Prostate gland (tissue), 2 donors: ENCODE results near the gene CAV3. TPM values are rescaled to one million over a fixed set of nuclear protein-coding genes. Genes with fewer than 3 reads are reported as not detected.
A peak's percentile ranks its signal among the peaks of the same experiment; 100 is the strongest.
"Not testable (repeated sequence)": the region's sequence is repeated elsewhere in the genome, so short reads cannot be mapped to it uniquely, and the experiment has no call there.

Experiments
- DNase-seq: peaks from one replicate; pipeline ENCODE4 v3.0.0-alpha.2; 2019; ENCODE audit warnings: low spot score
- H3K27ac ChIP-seq, 2 donors: fragments of 200-600 bp; sonication (generic); 2 replicates each; pipeline ENCODE4 v1.5.1; 2017 to 2019
- H3K27me3 ChIP-seq: fragments of 200-600 bp; sonication (generic); replicated peaks from 2 replicates; pipeline ENCODE4 v1.5.1; 2019; ENCODE audit not compliant: insufficient read depth
- H3K36me3 ChIP-seq, 2 donors: fragments of 200-600 bp; sonication (generic); 1 replicate in 1 of 2; 2 replicates in 1 of 2; pipeline versions ENCODE4 v1.5.1 to v1.8.1; 2017 to 2019
- H3K4me1 ChIP-seq: fragments of 200-600 bp; sonication (generic); replicated peaks from 2 replicates; pipeline ENCODE4 v1.5.1; 2019
- H3K4me3 ChIP-seq, 2 donors: fragments of 200-600 bp; sonication (generic); 2 replicates each; pipeline ENCODE4 v1.5.1; 2017 to 2019
- H3K9me3 ChIP-seq: fragments of 200-600 bp; sonication (generic); 2 replicates; pipeline ENCODE4 v1.5.1; 2017
- POLR2A ChIP-seq: fragments of 450-650 bp; IDR thresholded peaks from one replicate; pipeline ENCODE4 v1.6.1; 2016; ENCODE audit warnings: antibody characterized with exemption, mild to moderate bottlenecking
- POLR2AphosphoS5 ChIP-seq: sonication (generic); formaldehyde crosslinking; IDR thresholded peaks from one replicate; pipeline ENCODE4 v1.6.1; 2017; ENCODE audit warnings: antibody characterized with exemption
- WGBS: methylation state at CpG from one replicate; pipeline ENCODE4 v1.1.5; 2018; 5-methylcytosine and 5-hydroxymethylcytosine counted together
- intact Hi-C: fragments of 100-400 bp; cut with DNase I; formaldehyde crosslinking; loops from one replicate; pipeline ENCODE4 v1.14.2; 2022
- total RNA-seq, 2 donors: library from RNA; depleted of rRNA; stranded (reverse); fragments of >200 nt; gene quantifications; one replicate each; pipeline ENCODE4 v1.1.0, GENCODE V29; 2016
- TF ChIP-seq, protein P1 (sequence below), 4 experiments: fragments of 200-600 bp in 2 of 4; fragments of 450-650 bp in 2 of 4; sonication (generic) in 2 of 4; IDR thresholded peaks; 1 replicate in 3 of 4; 2 replicates in 1 of 4; pipeline ENCODE4 v1.5.1; 2016 to 2019; ENCODE audit warnings: antibody characterized with exemption in 4 of 4, mild to moderate bottlenecking in 2 of 4, moderate library complexity in 2 of 4

CAV3 gene
- total RNA-seq = 1 to 10 TPM in 1 of 2 donors, not detected in 1; 1.2 TPM

DNA sequence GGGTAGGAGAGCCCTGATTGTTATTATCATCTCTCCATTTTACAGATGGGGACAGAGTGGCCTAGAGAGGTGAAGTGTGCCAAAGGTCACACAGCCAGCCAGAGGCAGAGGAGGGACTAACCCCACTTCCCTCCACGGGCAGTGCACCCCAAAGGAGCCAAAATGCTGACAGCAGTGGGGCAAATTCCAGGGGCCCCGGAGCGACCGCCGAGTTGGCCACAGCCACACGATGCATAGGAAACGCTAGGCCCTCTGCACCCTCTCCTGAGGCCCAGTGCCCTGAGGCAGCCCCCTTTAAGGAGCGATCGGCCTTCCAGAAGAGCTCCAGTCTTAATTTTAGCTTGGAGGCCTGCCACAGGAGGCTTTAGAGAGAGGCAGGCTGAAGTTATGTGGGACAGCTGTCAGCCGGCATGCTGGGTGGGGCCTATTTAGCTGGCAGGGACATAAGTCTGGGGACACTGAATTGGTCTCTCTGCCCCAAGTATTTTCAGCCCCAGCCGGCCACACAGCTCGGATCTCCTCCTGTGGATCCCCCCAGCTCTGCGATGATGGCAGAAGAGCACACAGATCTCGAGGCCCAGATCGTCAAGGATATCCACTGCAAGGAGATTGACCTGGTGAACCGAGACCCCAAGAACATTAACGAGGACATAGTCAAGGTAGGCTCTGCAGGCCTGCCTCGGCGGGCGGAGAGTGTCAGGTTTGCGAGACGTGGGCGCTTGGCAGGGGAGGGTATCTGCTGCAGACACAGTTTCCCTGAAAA, at the start of gene CAV3:
Gene CAV3 (plus strand): TSS at position 471 of the 763 bp plus-strand sequence. CDS start 75 bp downstream, at position 546.
- TF ChIP-seq POLR2AphosphoS5 = no peak
- 71% methylated on average over 22 of the region's 23 CpGs for WGBS
- Histone ChIP-seq H3K27ac (no peak within 1 kb of the TSS), H3K4me1 (no peaks in the 10 kb centered on the region), H3K27me3 (no peaks in the 10 kb centered on the region), H3K4me3 (no peak within 1 kb of the TSS), H3K36me3 (no peaks in the 10 kb centered on the region), H3K9me3 (no peaks in the 10 kb centered on the region)
- intact Hi-C loops = no loop called here
- no peak for DNase-seq

DNA sequence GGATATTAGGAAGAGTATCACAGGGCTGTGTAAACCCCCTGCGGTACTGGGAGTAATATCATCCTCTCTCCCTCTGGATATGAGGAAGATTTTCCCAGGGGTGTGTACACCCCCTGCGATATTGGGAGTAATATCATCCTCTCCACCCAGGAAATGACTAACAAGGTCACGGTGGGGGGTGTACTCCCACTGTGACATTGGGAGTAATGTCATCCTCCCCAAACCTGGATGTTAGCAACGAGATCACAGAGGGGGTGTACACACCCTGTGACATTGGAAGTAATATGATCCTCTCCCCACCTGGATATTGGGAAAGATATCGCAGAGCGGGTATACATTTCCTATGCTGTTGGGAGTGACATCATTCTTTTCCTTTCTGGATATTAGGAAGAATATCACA, 48.6 kb upstream of the CAV3 start:
- H3K27ac ChIP-seq, H3K36me3 ChIP-seq, H3K4me3 ChIP-seq, H3K4me1 ChIP-seq, H3K27me3 ChIP-seq, intact Hi-C loops, DNase-seq, H3K9me3 ChIP-seq: not testable (repeated sequence)
- WGBS = 81% methylated on average over 6 of the region's 6 CpGs

DNA sequence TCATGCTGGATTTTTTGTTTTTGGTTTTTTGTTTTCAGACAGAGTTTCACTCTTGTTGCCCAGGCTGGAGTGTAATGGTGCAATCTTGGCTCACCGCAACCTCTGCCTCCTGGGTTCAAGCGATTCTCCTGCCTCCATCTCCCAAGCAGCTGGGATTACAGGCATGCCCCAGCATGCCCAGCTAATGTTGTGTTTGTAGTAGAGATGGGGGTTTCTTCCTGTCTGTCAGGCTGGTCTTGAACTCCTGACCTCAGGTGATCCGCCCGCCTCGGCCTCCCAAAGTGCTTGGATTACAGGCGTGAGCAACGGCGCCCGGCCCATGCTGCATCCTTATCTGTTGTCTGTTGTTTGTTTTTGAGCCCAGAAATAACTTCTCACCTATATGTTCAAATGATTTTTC, 42.3 kb upstream of the CAV3 start:
- 71% methylated on average over 9 of the region's 9 CpGs for WGBS
- H3K4me1 ChIP-seq, intact Hi-C loops, H3K4me3 ChIP-seq, H3K36me3 ChIP-seq, DNase-seq, H3K27ac ChIP-seq, H3K27me3 ChIP-seq, H3K9me3 ChIP-seq: not testable (repeated sequence)

DNA sequence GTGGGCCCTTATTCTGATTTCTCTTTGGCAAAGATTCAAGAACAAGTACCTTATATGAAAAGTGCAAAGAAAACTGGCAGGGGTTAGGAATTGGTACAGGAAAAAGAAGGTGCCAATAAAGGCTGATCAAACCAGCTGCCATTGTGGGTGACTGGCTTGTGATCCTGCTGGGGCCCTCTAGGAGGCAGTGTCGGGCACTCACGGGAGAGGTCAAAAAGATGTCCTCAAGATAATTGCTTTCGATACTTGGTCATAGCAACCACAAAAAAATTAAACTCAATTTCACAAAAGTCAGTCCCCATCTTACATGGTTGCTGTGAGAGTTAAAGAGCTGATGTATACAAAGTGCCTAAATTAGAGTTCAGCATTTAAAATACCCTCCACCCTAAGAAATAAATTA, 31.0 kb upstream of the CAV3 start:
- H3K9me3 ChIP-seq = no peaks in the 10 kb centered on the region
- no peaks in the 10 kb centered on the region for H3K4me1 ChIP-seq
- no peaks in the 10 kb centered on the region for H3K36me3 ChIP-seq
- no peak for DNase-seq
- H3K27ac ChIP-seq = no peak overlapping the region
- H3K27me3 ChIP-seq = no peaks in the 10 kb centered on the region
- TF ChIP-seq, protein P1, sequence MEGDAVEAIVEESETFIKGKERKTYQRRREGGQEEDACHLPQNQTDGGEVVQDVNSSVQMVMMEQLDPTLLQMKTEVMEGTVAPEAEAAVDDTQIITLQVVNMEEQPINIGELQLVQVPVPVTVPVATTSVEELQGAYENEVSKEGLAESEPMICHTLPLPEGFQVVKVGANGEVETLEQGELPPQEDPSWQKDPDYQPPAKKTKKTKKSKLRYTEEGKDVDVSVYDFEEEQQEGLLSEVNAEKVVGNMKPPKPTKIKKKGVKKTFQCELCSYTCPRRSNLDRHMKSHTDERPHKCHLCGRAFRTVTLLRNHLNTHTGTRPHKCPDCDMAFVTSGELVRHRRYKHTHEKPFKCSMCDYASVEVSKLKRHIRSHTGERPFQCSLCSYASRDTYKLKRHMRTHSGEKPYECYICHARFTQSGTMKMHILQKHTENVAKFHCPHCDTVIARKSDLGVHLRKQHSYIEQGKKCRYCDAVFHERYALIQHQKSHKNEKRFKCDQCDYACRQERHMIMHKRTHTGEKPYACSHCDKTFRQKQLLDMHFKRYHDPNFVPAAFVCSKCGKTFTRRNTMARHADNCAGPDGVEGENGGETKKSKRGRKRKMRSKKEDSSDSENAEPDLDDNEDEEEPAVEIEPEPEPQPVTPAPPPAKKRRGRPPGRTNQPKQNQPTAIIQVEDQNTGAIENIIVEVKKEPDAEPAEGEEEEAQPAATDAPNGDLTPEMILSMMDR (IDR thresholded peaks at IDR 0.05) = no peak
- TF ChIP-seq POLR2A (no peak), POLR2AphosphoS5 (no peak)
- intact Hi-C loops = no loop called here
- 62% methylated on average over 3 of the region's 3 CpGs for WGBS
- H3K4me3 ChIP-seq = no peak overlapping the region

DNA sequence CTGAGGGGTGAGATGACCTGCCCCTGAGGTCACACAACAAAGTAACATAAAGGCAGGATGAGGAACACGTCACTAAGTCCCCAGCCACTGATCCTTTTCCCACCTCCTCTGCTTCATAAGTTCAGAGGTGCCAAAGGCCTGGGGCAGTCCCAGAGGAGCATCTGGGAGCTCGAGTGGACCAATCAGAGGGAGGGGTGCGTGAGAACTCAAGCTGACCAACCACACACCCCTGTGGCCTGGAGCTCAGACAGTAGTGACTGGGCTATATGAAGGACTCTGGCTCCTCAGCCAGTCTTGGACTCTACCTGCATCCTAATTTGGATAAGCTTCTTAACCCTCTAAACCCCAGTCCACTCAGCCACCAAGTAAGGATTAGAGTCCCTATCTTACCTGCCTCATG, 28.0 kb upstream of the CAV3 start:
- 89% methylated on average over 3 of the region's 3 CpGs for WGBS
- peaks cover 4% of the 10 kb centered on the region for H3K4me1 ChIP-seq
- intact Hi-C loops = no loop called here
- H3K4me3 ChIP-seq = no peak overlapping the region
- no peaks in the 10 kb centered on the region for H3K27me3 ChIP-seq
- TF ChIP-seq POLR2AphosphoS5 = no peak
- no peak for TF ChIP-seq POLR2A
- TF ChIP-seq, protein P1 (IDR thresholded peaks at IDR 0.05) = no peak
- no peak overlapping the region for H3K27ac ChIP-seq
- no peaks in the 10 kb centered on the region for H3K36me3 ChIP-seq
- DNase-seq = no peak
- no peaks in the 10 kb centered on the region for H3K9me3 ChIP-seq

DNA sequence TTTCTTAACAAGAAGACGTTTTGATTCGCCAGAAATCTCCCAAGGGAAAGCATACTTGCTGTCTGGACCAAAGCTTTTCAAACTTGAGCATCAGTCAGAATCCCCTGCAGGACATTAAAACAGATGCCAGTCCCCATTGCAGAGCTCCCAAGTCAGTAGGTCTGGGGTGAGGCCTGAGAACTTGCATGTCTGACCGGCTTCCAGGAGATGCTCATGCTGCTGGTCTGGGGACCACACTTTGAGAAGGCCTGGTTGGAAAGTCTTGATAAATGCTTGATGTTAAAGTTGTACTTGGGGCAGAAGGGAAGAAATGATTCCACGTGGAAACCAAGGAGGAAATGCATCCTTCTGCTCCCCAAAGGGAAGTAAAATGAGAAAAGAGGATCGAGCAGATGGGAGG, 24.3 kb upstream of the CAV3 start:
- DNase-seq = no peak
- Histone ChIP-seq H3K27ac (peak overlapping the region; percentile 72 to 73), H3K27me3 (no peaks in the 10 kb centered on the region), H3K4me3 (no peak overlapping the region), H3K9me3 (no peaks in the 10 kb centered on the region), H3K36me3 (no peaks in the 10 kb centered on the region), H3K4me1 (peaks cover 4% of the 10 kb centered on the region)
- WGBS = 78% methylated on average over 5 of the region's 5 CpGs
- intact Hi-C loops = no loop called here
- TF ChIP-seq POLR2AphosphoS5 (no peak), POLR2A (no peak)
- TF ChIP-seq, protein P1 (IDR thresholded peaks at IDR 0.05) = no peak
